OCI-LY1 (cell line): ENCODE measurements around the gene CFAP99.

Source experiments
- H2AFZ ChIP-seq: fragments of 200-600 bp; sonication (generic), shearing (Covaris generic); 2 replicates; pipeline ENCODE4 v1.6.0; 2014; ENCODE audit warnings: antibody characterized with exemption, mild to moderate bottlenecking, low read length
- H3F3A ChIP-seq: fragments of 200-600 bp; sonication (generic), shearing (Covaris generic); 2 replicates; pipeline ENCODE4 v1.6.0; 2014; ENCODE audit warnings: mild to moderate bottlenecking, antibody characterized with exemption, low read length, moderate library complexity; ENCODE audit not compliant: insufficient read depth
- H3K27ac ChIP-seq: fragments of 200-600 bp; sonication (generic); 2 replicates; pipeline ENCODE4 v1.5.1; 2014; ENCODE audit warnings: low read length, mixed run types, mild to moderate bottlenecking, low read depth; ENCODE audit not compliant: poor library complexity, severe bottlenecking
- H3K27me3 ChIP-seq: fragments of 200-600 bp; sonication (generic); 2 replicates; pipeline ENCODE4 v1.6.0; 2014; ENCODE audit warnings: antibody characterized with exemption, mild to moderate bottlenecking, low read length, moderate library complexity; ENCODE audit not compliant: insufficient read depth
- H3K36me3 ChIP-seq: fragments of 200-600 bp; sonication (generic); 2 replicates; pipeline ENCODE4 v1.6.1; 2014; ENCODE audit warnings: mild to moderate bottlenecking, antibody characterized with exemption, low read length, moderate library complexity, mixed read lengths; ENCODE audit not compliant: insufficient read depth
- H3K4me1 ChIP-seq: fragments of 200-600 bp; sonication (generic); 2 replicates; pipeline ENCODE4 v1.5.1; 2014; ENCODE audit warnings: mild to moderate bottlenecking, low read length, moderate library complexity; ENCODE audit not compliant: insufficient read depth, severe bottlenecking
- H3K4me2 ChIP-seq: fragments of 200-600 bp; sonication (generic), shearing (Covaris generic); 2 replicates; pipeline ENCODE4 v1.6.1; 2014; ENCODE audit warnings: low read length
- H3K4me3 ChIP-seq: fragments of 200-600 bp; sonication (generic); 2 replicates; pipeline ENCODE4 v1.5.1; 2014; ENCODE audit warnings: low read length, low read depth, mild to moderate bottlenecking, mixed read lengths; ENCODE audit not compliant: poor library complexity, severe bottlenecking
- H3K79me2 ChIP-seq: fragments of 200-600 bp; shearing (Covaris generic); 2 replicates; pipeline ENCODE4 v1.6.1; 2016; ENCODE audit warnings: mixed run types, low read length, mixed read lengths; ENCODE audit not compliant: insufficient read depth
- H3K9ac ChIP-seq: fragments of 200-600 bp; sonication (generic), shearing (Covaris generic); 2 replicates; pipeline ENCODE4 v1.6.1; 2014; ENCODE audit warnings: mild to moderate bottlenecking, low read length, mixed read lengths
- H3K9me2 ChIP-seq: fragments of 200-600 bp; sonication (generic), shearing (Covaris generic); 2 replicates; pipeline ENCODE4 v1.6.1; 2014; ENCODE audit warnings: low read depth, mild to moderate bottlenecking, low read length, mixed read lengths
- H3K9me3 ChIP-seq: fragments of 200-600 bp; shearing (Covaris generic); 2 replicates; pipeline ENCODE4 v1.6.1; 2014; ENCODE audit warnings: low read length, mixed read lengths
- H4K20me1 ChIP-seq: fragments of 200-600 bp; sonication (generic), shearing (Covaris generic); 2 replicates; pipeline ENCODE4 v1.6.0; 2016; ENCODE audit warnings: mild to moderate bottlenecking, low read length; ENCODE audit not compliant: insufficient read depth
- EZH2 ChIP-seq: fragments of 200-600 bp; sonication (generic), shearing (Covaris generic); IDR thresholded peaks from 2 replicates; pipeline ENCODE4 v1.8.0; 2017; ENCODE audit warnings: borderline replicate concordance, mixed run types, mild to moderate bottlenecking, antibody characterized with exemption, low read length, moderate library complexity, mixed read lengths
- TF ChIP-seq, protein P1 (sequence below): fragments of 200-600 bp; sonication (generic), shearing (Covaris generic); IDR thresholded peaks from 2 replicates; pipeline ENCODE4 v1.5.1; 2017; ENCODE audit warnings: mild to moderate bottlenecking, antibody characterized with exemption, low read length, moderate library complexity, mixed read lengths

The CFAP99 gene

GRCh38 chr4:2469192-2469984, 50.6 kb downstream of the CFAP99 start:
- no peaks in the 10 kb centered on the region for H3K9me3 ChIP-seq
- no peaks in the 10 kb centered on the region for H4K20me1 ChIP-seq
- TF ChIP-seq EZH2, result no peak
- TF ChIP-seq, protein P1, sequence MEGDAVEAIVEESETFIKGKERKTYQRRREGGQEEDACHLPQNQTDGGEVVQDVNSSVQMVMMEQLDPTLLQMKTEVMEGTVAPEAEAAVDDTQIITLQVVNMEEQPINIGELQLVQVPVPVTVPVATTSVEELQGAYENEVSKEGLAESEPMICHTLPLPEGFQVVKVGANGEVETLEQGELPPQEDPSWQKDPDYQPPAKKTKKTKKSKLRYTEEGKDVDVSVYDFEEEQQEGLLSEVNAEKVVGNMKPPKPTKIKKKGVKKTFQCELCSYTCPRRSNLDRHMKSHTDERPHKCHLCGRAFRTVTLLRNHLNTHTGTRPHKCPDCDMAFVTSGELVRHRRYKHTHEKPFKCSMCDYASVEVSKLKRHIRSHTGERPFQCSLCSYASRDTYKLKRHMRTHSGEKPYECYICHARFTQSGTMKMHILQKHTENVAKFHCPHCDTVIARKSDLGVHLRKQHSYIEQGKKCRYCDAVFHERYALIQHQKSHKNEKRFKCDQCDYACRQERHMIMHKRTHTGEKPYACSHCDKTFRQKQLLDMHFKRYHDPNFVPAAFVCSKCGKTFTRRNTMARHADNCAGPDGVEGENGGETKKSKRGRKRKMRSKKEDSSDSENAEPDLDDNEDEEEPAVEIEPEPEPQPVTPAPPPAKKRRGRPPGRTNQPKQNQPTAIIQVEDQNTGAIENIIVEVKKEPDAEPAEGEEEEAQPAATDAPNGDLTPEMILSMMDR, result no peak
- H3K4me1 ChIP-seq, result peaks cover 14% of the 10 kb centered on the region
- peaks cover 50% of the 10 kb centered on the region for H3K79me2 ChIP-seq
- peak overlapping the region; percentile 89 for H3K4me3 ChIP-seq
- no peak overlapping the region for H2AFZ ChIP-seq
- H3F3A ChIP-seq, result no peaks in the 10 kb centered on the region
- peak overlapping the region; percentile 99 for H3K4me2 ChIP-seq
- peak overlapping the region; percentile 98 for H3K9ac ChIP-seq
- H3K27ac ChIP-seq, result peak overlapping the region; percentile 70
- H3K27me3 ChIP-seq, result no peaks in the 10 kb centered on the region
- peaks cover 43% of the 10 kb centered on the region for H3K36me3 ChIP-seq
- H3K9me2 ChIP-seq, result no peaks in the 10 kb centered on the region

GRCh38 chr4:2470791-2471190, 52.0 kb downstream of the CFAP99 start:
- no peaks in the 10 kb centered on the region for H3K9me2 ChIP-seq
- no peak overlapping the region for H2AFZ ChIP-seq
- peaks cover 62% of the 10 kb centered on the region for H3K79me2 ChIP-seq
- H3K4me3 ChIP-seq, result peak overlapping the region; percentile 89
- peak overlapping the region; percentile 98; the same call in 1 of the 2 replicates for H3K9ac ChIP-seq
- H3K36me3 ChIP-seq, result peaks cover 47% of the 10 kb centered on the region
- no peak overlapping the region for H3K27ac ChIP-seq
- no peaks in the 10 kb centered on the region for H3K9me3 ChIP-seq
- no peaks in the 10 kb centered on the region for H3F3A ChIP-seq
- peak overlapping the region; percentile 99 for H3K4me2 ChIP-seq
- peaks cover 14% of the 10 kb centered on the region for H3K4me1 ChIP-seq
- no peaks in the 10 kb centered on the region for H4K20me1 ChIP-seq
- H3K27me3 ChIP-seq, result no peaks in the 10 kb centered on the region
- no peak for TF ChIP-seq EZH2
- TF ChIP-seq, protein P1, result no peak

GRCh38 chr4:2472187-2472586, 53.4 kb downstream of the CFAP99 start:
- no peaks in the 10 kb centered on the region for H4K20me1 ChIP-seq
- no peak overlapping the region for H3K9ac ChIP-seq
- no peaks in the 10 kb centered on the region for H3K27me3 ChIP-seq
- H3K4me3 ChIP-seq, result no peak overlapping the region
- no peak overlapping the region for H3K4me2 ChIP-seq
- H2AFZ ChIP-seq, result no peak overlapping the region
- H3K4me1 ChIP-seq, result peaks cover 14% of the 10 kb centered on the region
- no peak overlapping the region for H3K27ac ChIP-seq
- no peaks in the 10 kb centered on the region for H3K9me3 ChIP-seq
- H3K36me3 ChIP-seq, result peaks cover 53% of the 10 kb centered on the region
- H3K79me2 ChIP-seq, result peaks cover 76% of the 10 kb centered on the region
- TF ChIP-seq EZH2, result no peak
- TF ChIP-seq, protein P1, result no peak
- no peaks in the 10 kb centered on the region for H3F3A ChIP-seq
- H3K9me2 ChIP-seq, result no peaks in the 10 kb centered on the region
